Activated T-helper 1 cell treated with anti-CD3 and anti-CD28 coated beads, Interleukin-2, amount 50 U/mL, for 16 hours (primary cell): ENCODE results near the gene ANKRD13D.
"Not testable (repeated sequence)": the region's sequence is repeated elsewhere in the genome, so short reads cannot be mapped to it uniquely, and the experiment has no call there.

Experiments used
- DNase-seq, 2 donors: peaks; one replicate each; pipeline ENCODE4 v3.0.0-alpha.2; 2020; ENCODE audit warnings: low read depth in 1 of 2, low spot score in 1 of 2

The ANKRD13D gene

DNA sequence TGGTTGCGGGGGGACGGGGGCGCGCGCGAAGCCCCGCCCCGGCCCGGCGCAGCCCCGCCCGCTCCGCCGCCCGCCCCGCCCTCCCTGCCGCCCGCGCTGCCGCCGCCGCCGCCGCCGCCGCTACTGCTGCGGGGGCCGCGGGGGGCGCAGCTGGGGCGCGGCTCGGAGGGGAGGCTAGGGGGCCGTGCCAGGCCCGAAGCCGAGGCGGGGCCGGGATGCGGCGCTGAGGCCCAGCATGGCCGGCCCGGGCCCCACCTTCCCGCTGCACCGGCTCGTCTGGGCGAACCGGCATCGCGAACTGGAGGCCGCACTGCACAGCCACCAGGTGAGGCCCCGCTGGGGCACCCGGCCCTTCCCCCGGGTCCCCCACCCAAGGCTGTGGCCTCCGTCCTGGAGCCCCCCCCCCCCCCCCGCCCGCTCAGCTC is at the start of gene ANKRD13D:
ANKRD13D (plus strand) TSS at position 78 of the 425 bp plus-strand sequence; CDS start at position 236, 158 bp downstream.
- no peak for DNase-seq

GRCh38 chr11:67239783-67240575 is 49.1 kb upstream of the ANKRD13D start:
- DNase-seq: peak; percentile 88 to 93

- DNase-seq: peak; percentile 49 to 72
These were observed 48.3 kb upstream of the ANKRD13D start for GRCh38 chr11:67240576-67241389.

GRCh38 chr11:67242548-67242947 is 46.6 kb upstream of the ANKRD13D start:
- no peak for DNase-seq

DNA sequence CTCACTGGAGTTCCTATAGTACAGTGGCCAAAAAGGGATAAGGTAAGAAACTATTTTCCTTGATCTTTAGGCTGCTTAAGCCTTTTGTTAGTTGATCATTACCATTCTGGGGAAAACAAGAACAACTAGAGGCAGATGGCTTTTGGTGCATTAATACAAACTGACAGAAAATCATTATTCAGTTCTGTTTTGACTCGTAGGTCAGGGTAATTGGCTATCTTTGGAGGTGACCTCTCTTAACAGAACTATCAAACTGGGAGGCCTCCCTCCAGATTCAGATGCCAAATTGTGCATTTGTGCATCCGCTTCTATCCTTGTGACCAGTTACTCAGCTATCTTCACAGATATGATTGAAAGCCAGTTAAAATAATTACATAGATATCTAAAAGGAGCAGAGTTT is 46.1 kb upstream of the ANKRD13D start:
- DNase-seq: no peak

GRCh38 chr11:67245046-67245445 is 44.1 kb upstream of the ANKRD13D start:
- DNase-seq: no peak

GRCh38 chr11:67247946-67248550 is 41.1 kb upstream of the ANKRD13D start:
- DNase-seq: no peak

- DNase-seq: no peak
These were observed 40.5 kb upstream of the ANKRD13D start for GRCh38 chr11:67248653-67249052.

DNA sequence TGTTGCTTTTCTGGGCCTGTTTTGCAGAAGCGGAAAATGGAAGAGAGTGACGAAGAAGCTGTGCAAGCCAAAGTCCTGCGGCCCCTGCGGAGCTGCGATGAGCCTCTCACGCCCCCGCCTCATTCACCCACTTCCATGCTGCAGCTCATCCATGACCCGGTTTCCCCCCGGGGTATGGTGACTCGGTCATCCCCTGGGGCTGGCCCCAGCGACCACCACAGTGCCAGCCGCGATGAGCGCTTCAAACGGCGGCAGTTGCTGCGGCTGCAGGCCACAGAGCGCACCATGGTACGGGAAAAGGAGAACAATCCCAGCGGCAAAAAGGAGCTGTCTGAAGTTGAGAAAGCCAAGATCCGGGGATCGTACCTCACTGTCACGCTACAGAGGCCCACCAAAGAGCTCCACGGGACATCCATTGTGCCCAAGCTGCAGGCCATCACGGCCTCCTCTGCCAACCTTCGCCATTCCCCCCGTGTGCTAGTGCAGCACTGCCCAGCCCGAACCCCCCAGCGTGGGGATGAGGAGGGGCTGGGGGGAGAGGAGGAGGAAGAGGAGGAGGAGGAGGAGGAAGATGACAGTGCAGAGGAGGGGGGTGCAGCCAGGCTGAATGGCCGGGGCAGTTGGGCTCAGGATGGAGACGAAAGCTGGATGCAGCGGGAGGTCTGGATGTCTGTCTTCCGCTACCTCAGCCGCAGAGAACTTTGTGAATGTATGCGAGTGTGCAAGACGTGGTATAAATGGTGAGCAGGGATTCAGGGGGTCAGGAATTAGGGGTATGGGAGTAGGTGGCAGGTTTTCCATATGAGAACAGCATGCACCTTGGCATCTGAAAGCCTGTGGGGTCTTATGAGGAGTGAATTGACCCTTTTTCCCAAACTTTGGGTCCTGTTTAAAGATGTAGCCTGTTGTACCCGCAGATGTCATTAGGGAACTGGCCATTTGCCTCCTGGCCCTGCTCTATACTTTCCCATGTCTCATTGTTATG is 38.8 kb upstream of the ANKRD13D start:
- no peak for DNase-seq

GRCh38 chr11:67251841-67252240 is 37.3 kb upstream of the ANKRD13D start:
- no peak for DNase-seq

DNA sequence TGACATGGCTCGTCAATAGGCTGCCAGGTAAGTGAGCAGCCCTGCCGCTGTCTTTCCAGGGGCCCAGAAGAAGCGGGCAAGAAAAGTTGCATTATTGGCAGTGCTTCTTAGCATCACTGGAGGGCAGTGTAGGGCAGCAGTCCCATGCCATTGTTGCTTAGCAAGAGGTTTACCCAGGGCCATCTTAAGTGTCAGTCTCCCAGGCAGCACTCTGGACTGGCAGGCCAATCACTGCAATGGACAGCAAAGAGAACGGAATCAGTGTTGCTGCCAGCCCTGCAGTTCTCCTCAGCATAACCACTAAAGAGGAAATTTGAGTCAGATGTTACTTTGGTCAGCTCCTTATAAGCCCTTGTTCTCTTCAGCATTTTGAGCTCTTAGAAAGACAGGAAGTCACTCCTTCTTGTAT is 36.3 kb upstream of the ANKRD13D start:
- DNase-seq: no peak

DNA sequence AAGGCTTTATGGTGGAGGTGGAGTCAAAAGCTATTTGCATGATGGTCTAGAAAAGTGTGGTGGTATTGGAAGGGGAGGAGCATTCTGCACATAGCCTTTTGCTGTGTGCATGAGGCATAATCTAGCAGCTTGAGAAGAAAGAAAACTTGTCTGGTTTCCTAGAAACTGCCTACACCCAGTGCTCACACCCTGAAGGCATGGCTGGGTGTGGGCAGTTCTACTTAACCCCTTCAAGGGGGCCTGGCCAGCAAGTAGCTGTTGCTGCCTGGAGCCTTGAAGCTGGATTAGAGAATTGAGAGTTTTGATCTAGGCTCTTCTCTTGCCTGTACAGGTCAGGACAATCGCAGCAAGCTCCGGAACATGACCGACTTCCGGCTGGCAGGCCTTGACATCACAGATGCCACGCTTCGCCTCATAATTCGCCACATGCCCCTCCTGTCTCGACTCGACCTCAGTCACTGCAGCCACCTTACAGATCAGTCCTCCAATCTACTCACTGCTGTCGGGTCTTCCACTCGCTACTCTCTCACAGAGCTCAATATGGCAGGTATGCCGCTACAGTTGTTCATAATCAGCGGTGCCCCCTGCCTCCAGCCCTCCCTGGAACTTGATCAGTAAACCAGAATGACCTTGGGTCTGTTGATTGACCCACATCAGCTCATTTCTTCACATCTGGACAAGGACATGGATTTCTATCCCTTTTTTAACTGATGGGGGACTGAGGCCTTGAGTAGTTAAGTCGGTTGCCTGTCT is 35.1 kb upstream of the ANKRD13D start:
- no peak for DNase-seq

GRCh38 chr11:67254798-67255197 is 34.3 kb upstream of the ANKRD13D start:
- no peak for DNase-seq

DNA sequence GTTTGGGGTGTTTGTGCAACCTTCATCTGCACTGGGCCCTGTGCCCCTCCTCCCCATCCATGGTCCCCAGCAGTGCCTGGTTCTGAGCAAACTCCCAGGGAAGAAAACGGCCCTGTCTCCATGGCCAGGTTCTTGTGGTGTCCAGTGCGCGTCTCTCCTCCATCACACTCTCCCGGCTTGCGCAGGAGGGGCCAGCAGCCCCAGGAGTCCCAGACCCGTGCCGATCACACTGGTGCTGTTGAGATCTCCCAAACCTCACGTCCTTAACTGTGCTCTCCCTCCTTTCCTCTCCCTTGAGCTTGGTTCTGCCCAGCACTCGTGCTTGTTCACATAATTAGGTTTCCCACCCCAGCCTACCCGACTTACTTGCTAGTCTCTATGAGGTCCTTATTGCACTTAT is 33.8 kb upstream of the ANKRD13D start:
- DNase-seq: no peak

- no peak for DNase-seq
These were observed 33.2 kb upstream of the ANKRD13D start for GRCh38 chr11:67255864-67256263.

DNA sequence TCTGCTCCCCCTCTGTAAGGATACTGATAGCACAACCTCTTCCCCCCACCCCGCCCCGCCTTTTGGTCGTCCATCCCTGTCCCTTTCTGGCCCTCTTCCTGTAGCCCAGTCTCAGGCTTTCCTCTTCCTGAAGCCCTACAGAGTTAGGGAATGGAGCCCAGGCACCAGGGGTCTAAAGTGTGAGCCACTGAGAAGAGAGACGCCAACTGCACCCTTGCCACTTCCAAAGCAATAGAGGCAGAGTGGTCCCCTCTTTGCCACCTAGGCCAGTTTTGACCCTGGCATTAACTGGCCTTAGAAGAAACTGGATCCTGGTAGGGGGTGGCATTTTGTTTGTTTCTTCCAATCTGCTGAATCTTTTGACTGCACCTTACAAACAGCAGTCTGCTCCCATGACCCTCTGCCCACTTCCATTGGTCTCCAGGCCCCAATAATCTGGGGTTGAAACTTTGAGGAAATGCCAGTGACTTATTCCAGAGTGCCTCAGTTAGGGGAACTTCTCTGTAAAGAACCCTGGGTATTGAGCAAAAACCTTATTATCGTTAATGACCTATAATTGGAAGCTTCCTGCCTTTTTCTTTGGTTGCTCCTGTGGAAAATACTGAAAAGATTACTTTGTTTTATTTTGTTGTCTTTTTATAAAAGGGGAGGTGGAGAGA is 32.5 kb upstream of the ANKRD13D start:
- no peak for DNase-seq

DNA sequence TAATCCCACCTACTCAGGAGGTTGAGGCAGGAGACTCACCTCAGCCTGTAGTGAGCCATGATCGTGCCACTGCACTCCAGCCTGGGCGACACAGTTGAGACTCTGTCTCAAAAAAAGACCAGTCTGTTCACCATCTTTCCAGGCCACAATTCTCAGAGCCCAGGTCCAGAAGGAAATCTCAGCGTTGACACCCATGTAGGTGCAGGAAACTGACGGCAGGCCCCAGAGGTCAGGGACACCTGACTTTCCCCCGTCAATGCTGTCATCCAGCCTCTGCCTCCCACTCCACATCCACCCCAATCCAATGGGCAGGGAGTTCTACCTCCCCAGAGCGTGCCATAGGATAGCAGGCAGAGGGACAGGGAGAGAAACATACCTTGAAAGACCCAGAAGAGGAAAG is 28.7 kb upstream of the ANKRD13D start:
- DNase-seq: no peak

DNA sequence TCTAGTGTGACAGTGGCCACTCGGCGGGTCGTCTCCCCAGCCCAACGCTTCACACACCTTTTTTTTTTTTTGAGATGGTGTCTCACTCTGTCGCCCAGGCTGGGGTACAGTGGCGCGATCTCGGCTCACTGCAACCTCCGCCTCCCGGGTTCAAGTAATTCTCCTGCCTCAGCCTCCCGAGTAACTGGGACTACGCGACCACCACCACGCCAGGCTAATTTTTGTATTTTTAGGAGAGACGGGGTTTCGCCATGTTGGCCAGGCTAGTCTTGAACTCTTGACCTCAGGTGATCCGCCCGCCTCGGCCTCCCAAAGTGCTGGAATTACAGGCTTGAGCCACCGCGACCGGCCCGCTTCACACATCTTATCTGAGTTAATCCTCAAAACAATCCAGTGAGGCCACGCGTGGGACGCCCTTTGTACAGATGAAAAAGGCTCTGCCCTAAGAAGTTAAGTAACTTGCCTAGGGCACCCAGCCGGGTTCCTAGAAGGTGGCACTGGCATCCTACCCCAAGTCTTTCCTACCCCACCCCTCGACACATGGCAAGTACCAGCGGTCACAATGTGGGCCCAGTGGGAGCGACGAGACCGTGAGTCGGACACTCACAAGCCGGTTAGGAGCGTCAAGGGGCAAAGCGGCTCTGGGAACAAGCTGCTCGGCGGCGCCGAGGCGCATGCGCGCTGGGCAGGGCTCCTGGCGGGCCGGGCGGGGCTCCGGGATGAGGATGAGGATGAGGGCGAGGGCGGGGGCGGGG is 28.0 kb upstream of the ANKRD13D start:
- DNase-seq: not testable (repeated sequence)

GRCh38 chr11:67261640-67261945 is 27.5 kb upstream of the ANKRD13D start:
- no peak for DNase-seq
